Sigmoid colon (tissue), 7 donors: Measurements from ENCODE around the gene SLC24A4. TPM values are rescaled to one million over a fixed set of nuclear protein-coding genes. Genes with fewer than 3 reads are reported as not detected.

Experiments
- DNase-seq: peaks from one replicate; pipeline ENCODE4 v3.0.0-alpha.2; 2019
- H3K27ac ChIP-seq, 4 donors: fragments of 200-600 bp; sonication (generic); one replicate each; pipeline ENCODE4 v1.5.1; 2016 to 2019; ENCODE audit warnings: mild to moderate bottlenecking in 1 of 4
- H3K27me3 ChIP-seq, 3 donors: fragments of 200-600 bp; sonication (generic); one replicate each; pipeline ENCODE4 v1.5.1; 2019; ENCODE audit warnings: mild to moderate bottlenecking in 1 of 3
- H3K36me3 ChIP-seq, 4 donors: fragments of 200-600 bp; sonication (generic); one replicate each; pipeline ENCODE4 v1.5.1; 2016 to 2019
- H3K4me1 ChIP-seq, 4 donors: fragments of 200-600 bp; sonication (generic); one replicate each; pipeline ENCODE4 v1.5.1; 2017 to 2019
- H3K4me3 ChIP-seq, 4 donors: fragments of 200-600 bp; sonication (generic); one replicate each; pipeline ENCODE4 v1.5.1; 2017 to 2019; ENCODE audit warnings: mild to moderate bottlenecking in 2 of 4, moderate library complexity in 1 of 4
- H3K9me3 ChIP-seq, 4 donors: fragments of 200-600 bp in 3 of 4; sonication (generic) in 3 of 4; one replicate each; pipeline versions ENCODE4 v1.5.1 to v1.6.1; 2013 to 2019
- EP300 ChIP-seq, 4 donors: sonication (generic); formaldehyde crosslinking; IDR thresholded peaks; one replicate each; pipeline ENCODE4 v1.6.1; 2017; ENCODE audit warnings: antibody characterized with exemption in 4 of 4
- POLR2A ChIP-seq, 2 donors: fragments of 450-650 bp; IDR thresholded peaks; one replicate each; pipeline ENCODE4 v1.6.1; 2016; ENCODE audit warnings: antibody characterized with exemption in 2 of 2, mild to moderate bottlenecking in 2 of 2, moderate library complexity in 2 of 2
- POLR2AphosphoS5 ChIP-seq, 4 donors: sonication (generic); formaldehyde crosslinking; IDR thresholded peaks; one replicate each; pipeline ENCODE4 v1.6.1; 2017; ENCODE audit warnings: antibody characterized with exemption in 4 of 4
- WGBS, 2 donors: extraction: QIAGEN DNeasy Blood & Tissue Kit; methylation state at CpG; one replicate each; pipeline ENCODE4 v1.1.7; 2013; 5-methylcytosine and 5-hydroxymethylcytosine counted together
- intact Hi-C: fragments of 100-400 bp; cut with DNase I; formaldehyde crosslinking; loops from one replicate; pipeline ENCODE4 v1.15.1; 2023
- polyA plus RNA-seq, 3 donors: library from polyadenylated mRNA; stranded (reverse); fragments of 200-250 nt; gene quantifications; one replicate each; pipeline ENCODE4 v1.2.3, GENCODE V29; 2013
- total RNA-seq, 4 donors: library from RNA; depleted of rRNA; stranded (reverse); fragments of >200 nt; gene quantifications; one replicate each; pipeline ENCODE4 v1.1.0, GENCODE V29; 2016
- TF ChIP-seq, protein P1 (sequence below), 4 experiments: fragments of 450-650 bp in 3 of 4; fragments of 200-600 bp in 1 of 4; IDR thresholded peaks; one replicate each; pipeline ENCODE4 v1.5.1; 2016 to 2019; ENCODE audit warnings: antibody characterized with exemption in 4 of 4, mild to moderate bottlenecking in 3 of 4, moderate library complexity in 2 of 4
- donor health status: healthy with polysubstance abuse.
- donor health status: Bipolar disorder and iron deficiency.
- donor health status: healthy.

Gene SLC24A4
- total and polyA plus RNA-seq, 7 donors, result under 0.01 to 1.4 (median 0.77) TPM; not detected in 1

DNA sequence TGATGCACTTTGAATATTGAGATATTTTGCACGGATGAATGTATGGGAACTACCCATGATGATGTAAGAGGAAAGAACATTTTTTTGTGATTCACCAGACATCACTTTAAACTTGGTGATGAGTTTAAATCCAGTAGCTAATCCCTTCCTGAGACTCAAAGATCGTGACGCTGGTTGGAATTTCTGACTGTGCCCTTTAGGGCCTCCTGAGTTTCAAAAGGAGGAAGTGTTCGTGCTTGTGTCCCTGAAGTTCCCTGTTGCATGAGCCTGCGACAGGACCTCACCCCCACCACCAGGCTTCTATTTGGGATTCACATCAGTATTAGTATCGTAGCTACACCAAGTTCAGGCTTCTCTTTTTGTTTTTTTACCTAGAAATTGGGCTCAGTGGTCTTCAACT is 172.1 kb downstream of the SLC24A4 start:
- 69 to 88% methylated on average over 6 of the region's 6 CpGs for WGBS, 2 donors

DNA sequence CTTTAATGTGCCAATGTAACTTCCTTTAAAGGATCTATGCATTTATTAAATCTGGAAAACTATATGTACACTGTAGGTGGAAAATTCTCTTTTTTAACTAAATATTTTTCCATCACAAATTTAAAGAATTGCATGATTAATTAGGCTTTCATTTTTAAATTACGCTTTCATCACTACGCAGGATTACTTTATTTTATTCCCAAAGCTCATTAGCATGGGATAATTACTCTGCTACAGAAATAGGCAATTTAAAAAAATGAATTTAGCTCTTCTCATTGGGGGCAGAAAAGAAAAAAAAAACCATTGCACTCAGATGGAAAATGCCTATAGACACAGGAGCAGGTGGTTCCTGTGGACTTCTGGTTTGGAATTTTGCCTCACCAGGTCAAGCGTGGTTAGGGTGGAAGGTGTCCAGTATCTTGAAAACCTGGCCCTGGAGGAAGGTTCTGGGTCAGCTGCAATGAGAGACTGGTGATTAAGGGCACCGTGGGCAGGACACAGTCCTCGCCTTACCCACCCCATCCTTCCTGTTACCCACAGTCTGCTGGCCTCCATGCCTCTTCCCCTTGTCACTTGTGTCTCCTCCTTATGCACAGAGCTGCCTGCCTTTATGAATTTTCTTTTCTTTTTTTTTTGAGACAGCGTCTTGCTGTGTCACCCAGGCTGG is 173.4 kb downstream of the SLC24A4 start:
- intact Hi-C loops, result no loop called here
- 81 to 95% methylated on average over 6 of the region's 6 CpGs for whole genome bisulfite sequencing, 2 donors
- H3K4me3 ChIP-seq, result no peak overlapping the region
- H3K4me1 ChIP-seq, result no peaks in the 10 kb centered on the region
- DNase-seq, result no peak
- H3K36me3 ChIP-seq, result no peaks in the 10 kb centered on the region
- H3K9me3 ChIP-seq, result no peaks in the 10 kb centered on the region
- H3K27me3 ChIP-seq, result no peaks in the 10 kb centered on the region
- TF ChIP-seq EP300 (IDR thresholded peaks at IDR 0.05) (no peak), POLR2AphosphoS5 (IDR thresholded peaks at IDR 0.05) (no peak), POLR2A (IDR thresholded peaks at IDR 0.05) (no peak)
- TF ChIP-seq, protein P1, sequence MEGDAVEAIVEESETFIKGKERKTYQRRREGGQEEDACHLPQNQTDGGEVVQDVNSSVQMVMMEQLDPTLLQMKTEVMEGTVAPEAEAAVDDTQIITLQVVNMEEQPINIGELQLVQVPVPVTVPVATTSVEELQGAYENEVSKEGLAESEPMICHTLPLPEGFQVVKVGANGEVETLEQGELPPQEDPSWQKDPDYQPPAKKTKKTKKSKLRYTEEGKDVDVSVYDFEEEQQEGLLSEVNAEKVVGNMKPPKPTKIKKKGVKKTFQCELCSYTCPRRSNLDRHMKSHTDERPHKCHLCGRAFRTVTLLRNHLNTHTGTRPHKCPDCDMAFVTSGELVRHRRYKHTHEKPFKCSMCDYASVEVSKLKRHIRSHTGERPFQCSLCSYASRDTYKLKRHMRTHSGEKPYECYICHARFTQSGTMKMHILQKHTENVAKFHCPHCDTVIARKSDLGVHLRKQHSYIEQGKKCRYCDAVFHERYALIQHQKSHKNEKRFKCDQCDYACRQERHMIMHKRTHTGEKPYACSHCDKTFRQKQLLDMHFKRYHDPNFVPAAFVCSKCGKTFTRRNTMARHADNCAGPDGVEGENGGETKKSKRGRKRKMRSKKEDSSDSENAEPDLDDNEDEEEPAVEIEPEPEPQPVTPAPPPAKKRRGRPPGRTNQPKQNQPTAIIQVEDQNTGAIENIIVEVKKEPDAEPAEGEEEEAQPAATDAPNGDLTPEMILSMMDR (IDR thresholded peaks at IDR 0.05), result no peak
- no peak overlapping the region for H3K27ac ChIP-seq

More for the DNA sequence above, 172.1 kb downstream of the SLC24A4 start:
- Histone ChIP-seq H3K4me3 (no peak overlapping the region), H3K27ac (peak overlapping the region in 1 of 4 donors; percentile 2), H3K27me3 (no peaks in the 10 kb centered on the region), H3K9me3 (no peaks in the 10 kb centered on the region), H3K4me1 (no peaks in the 10 kb centered on the region), H3K36me3 (no peaks in the 10 kb centered on the region)
- TF ChIP-seq, protein P1 (IDR thresholded peaks at IDR 0.05), result no peak
- TF ChIP-seq EP300 (IDR thresholded peaks at IDR 0.05), result no peak
- no peak for TF ChIP-seq POLR2A (IDR thresholded peaks at IDR 0.05)
- TF ChIP-seq POLR2AphosphoS5 (IDR thresholded peaks at IDR 0.05), result no peak
- intact Hi-C loops, result no loop called here
- DNase-seq, result no peak

DNA sequence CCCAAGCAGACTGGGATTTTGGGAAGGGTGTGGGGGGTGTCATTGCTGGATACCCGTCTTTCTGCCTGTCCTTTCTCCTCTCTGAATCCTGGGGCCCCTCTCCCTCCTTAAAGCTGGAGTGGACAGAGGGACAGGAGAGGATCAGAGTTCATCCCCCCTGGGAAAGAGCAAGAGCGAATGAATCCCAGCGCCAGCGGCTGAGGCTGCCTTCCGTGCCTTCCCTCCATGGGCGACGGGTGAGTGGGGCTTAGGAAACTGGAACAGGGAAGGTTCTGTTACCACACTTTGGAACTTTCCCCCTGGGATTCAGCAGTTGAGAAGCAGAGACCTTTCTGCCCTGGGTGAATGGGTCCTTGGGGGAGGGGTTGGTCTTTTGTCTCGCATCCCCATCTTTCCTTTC is 174.4 kb downstream of the SLC24A4 start:
- DNase-seq, result no peak
- Histone ChIP-seq H3K9me3 (no peaks in the 10 kb centered on the region), H3K36me3 (no peaks in the 10 kb centered on the region), H3K27ac (no peak overlapping the region), H3K27me3 (no peaks in the 10 kb centered on the region), H3K4me3 (no peak overlapping the region), H3K4me1 (no peaks in the 10 kb centered on the region)
- intact Hi-C loops, result no loop called here
- TF ChIP-seq, protein P1 (IDR thresholded peaks at IDR 0.05), result no peak
- TF ChIP-seq POLR2A (IDR thresholded peaks at IDR 0.05), result no peak
- no peak for TF ChIP-seq POLR2AphosphoS5 (IDR thresholded peaks at IDR 0.05)
- no peak for TF ChIP-seq EP300 (IDR thresholded peaks at IDR 0.05)
- WGBS, 2 donors, result 96 to 98% methylated on average over 8 of the region's 8 CpGs

DNA sequence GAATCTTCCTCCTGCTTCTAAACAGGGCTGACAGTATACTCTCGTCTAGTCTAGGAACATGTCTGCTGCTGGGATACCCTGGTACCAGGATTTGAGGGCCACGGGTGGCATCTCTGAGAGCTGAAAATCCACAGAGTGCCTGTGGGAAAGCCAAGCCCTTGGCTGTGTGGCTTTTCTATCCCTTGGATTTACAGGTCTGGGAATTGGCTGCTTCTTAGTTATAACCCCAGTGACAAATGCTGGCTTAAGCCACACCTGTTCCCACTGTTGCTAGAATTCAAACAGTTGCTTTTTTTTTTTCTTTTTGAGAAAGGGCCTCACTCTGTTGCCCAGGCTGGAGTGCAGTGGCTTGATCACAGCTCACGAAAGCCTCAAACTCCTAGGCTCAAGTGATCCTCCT is 176.3 kb downstream of the SLC24A4 start:
- no peaks in the 10 kb centered on the region for H3K9me3 ChIP-seq
- H3K36me3 ChIP-seq, result no peaks in the 10 kb centered on the region
- peaks cover 0 to 8% (median 6%) of the 10 kb centered on the region in 4 donors for H3K4me1 ChIP-seq
- no peak overlapping the region for H3K4me3 ChIP-seq
- WGBS, 2 donors, result 59 to 91% methylated on average over 3 of the region's 3 CpGs
- intact Hi-C loops, result no loop called here
- TF ChIP-seq POLR2AphosphoS5 (IDR thresholded peaks at IDR 0.05), result no peak
- TF ChIP-seq POLR2A (IDR thresholded peaks at IDR 0.05), result no peak
- no peak for TF ChIP-seq EP300 (IDR thresholded peaks at IDR 0.05)
- TF ChIP-seq, protein P1 (IDR thresholded peaks at IDR 0.05), result no peak
- no peak for DNase-seq
- H3K27ac ChIP-seq, result no peak overlapping the region
- no peaks in the 10 kb centered on the region for H3K27me3 ChIP-seq
